ENCODE measurements around the gene CHAT.

CHAT gene

DNA sequence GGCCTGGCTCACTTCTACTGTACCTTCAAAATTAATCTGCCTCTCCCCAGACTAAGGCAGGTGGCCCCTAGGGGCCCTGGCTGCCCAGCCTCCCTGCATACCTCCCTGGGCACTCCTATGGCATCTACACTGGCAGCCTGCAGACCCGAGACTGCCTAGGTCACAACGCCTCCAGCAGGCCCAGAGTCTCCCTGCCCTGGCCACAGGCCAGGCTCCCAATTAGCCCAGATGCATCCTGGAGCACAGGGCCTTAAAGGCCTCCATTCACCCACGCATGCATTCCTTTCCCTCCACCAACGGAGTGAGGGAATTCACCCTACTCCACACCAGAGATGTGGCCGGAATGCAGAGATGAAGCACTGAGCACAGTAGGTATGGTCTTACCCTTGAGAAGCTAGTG, 1.9 kb downstream of the CHAT start:
- no peak for TF ChIP-seq ZFP30 (CRISPR knock-in tag; IDR thresholded peaks at IDR 0.05)
- TF ChIP-seq ZFP3 (CRISPR knock-in tag; IDR thresholded peaks at IDR 0.05) = peak; percentile 51; the same call in 1 of the 2 replicates
- TF ChIP-seq TOX (CRISPR knock-in tag; IDR thresholded peaks at IDR 0.05; ENCODE audit: borderline replicate concordance) = no peak
- TF ChIP-seq ZNF565 (CRISPR knock-in tag; conservative IDR thresholded peaks at IDR 0.05; ENCODE audit: low read depth) = no peak
- ATAC-seq = peak; percentile 53

DNA sequence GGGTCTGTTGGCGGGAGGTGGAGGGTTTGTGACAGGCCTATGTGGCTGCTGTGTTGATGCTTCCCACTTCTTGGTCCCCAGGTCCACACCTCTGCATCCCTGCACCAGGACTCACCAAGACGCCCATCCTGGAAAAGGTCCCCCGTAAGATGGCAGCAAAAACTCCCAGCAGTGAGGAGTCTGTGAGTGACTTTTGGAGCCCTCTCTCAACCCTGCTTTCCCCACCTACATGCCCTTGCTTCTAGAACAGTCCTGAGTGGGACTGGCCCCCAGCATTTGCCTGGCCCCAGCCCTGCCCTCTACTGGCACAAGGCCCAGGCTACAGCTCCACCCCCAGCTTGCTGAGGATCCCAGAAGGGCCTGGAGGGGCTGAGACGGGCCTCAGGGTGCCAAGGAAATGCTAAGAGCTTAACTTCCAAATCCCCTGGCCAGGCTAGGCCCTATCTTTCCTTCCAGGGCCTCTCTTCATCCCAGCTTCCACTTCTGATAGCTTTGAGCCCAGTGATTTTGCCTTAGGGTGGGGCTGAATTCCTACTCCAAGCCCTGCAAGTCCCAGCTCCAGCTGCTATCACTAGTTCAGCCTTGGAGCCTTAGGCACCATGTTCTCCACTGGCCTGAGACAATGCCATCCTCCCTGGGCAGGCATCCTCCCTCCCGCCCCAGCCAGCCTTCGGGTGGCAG, 2.7 kb downstream of the CHAT start:
- ATAC-seq = no peak
- TF ChIP-seq, protein P1, sequence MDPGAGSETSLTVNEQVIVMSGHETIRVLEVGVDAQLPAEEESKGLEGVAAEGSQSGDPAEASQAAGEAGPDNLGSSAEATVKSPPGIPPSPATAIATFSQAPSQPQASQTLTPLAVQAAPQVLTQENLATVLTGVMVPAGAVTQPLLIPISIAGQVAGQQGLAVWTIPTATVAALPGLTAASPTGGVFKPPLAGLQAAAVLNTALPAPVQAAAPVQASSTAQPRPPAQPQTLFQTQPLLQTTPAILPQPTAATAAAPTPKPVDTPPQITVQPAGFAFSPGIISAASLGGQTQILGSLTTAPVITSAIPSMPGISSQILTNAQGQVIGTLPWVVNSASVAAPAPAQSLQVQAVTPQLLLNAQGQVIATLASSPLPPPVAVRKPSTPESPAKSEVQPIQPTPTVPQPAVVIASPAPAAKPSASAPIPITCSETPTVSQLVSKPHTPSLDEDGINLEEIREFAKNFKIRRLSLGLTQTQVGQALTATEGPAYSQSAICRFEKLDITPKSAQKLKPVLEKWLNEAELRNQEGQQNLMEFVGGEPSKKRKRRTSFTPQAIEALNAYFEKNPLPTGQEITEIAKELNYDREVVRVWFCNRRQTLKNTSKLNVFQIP (CRISPR knock-in tag; IDR thresholded peaks at IDR 0.05; ENCODE audit: borderline replicate concordance, low read depth) = no peak

DNA sequence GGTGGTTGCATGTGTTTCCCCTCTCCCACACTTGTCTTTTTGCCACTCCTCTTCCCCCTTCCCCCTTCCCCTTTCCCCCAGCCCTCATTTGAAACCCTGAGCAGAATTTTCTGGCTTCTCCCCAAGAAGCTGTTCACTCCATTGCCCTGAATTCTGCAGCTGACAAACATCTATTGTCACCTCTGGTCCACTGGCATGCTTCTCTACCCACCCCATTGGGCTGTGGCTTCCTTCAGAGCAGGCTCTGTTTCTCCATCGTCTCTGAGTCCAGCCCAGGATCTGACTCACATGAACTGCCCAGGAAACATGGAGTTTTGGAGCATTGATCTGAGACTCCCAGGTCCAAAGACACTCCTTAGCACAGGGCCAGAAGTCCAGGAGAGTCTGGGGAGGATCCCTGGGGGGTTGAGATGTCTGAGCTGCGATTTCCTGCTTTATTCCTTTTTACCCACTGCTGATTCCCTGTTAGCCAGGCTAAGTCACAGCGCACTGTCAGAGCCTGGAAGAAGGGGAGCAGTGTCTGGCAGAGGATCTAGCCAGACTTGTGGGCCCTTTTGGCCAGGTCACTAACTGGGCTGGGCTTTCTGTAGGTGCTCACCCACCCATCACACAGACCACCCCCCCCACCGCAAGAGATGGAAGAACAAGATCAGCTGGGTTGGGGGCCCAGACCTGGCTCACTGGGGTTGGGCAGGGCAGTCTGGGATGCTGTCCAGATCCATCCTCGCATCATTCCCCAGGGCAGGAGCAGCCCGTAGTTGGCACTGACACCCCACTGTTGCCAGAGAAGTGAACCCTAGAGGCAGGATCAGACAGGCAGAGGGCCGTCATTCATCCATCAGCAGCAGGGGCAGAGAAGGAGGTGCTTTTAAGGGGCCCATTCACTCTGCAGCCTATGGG, 3.5 kb downstream of the CHAT start:
- no peak for TF ChIP-seq ZNF565 (CRISPR knock-in tag; conservative IDR thresholded peaks at IDR 0.05; ENCODE audit: low read depth)
- TF ChIP-seq, protein P2, sequence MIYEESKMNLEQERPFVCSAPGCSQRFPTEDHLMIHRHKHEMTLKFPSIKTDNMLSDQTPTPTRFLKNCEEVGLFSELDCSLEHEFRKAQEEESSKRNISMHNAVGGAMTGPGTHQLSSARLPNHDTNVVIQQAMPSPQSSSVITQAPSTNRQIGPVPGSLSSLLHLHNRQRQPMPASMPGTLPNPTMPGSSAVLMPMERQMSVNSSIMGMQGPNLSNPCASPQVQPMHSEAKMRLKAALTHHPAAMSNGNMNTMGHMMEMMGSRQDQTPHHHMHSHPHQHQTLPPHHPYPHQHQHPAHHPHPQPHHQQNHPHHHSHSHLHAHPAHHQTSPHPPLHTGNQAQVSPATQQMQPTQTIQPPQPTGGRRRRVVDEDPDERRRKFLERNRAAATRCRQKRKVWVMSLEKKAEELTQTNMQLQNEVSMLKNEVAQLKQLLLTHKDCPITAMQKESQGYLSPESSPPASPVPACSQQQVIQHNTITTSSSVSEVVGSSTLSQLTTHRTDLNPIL (CRISPR knock-in tag; IDR thresholded peaks at IDR 0.05; ENCODE audit: low read depth) = no peak
- TF ChIP-seq ZFP30 (CRISPR knock-in tag; IDR thresholded peaks at IDR 0.05) = no peak
- TF ChIP-seq PPARA (CRISPR knock-in tag; IDR thresholded peaks at IDR 0.05; ENCODE audit: borderline replicate concordance) = no peak
- TF ChIP-seq, protein P3, sequence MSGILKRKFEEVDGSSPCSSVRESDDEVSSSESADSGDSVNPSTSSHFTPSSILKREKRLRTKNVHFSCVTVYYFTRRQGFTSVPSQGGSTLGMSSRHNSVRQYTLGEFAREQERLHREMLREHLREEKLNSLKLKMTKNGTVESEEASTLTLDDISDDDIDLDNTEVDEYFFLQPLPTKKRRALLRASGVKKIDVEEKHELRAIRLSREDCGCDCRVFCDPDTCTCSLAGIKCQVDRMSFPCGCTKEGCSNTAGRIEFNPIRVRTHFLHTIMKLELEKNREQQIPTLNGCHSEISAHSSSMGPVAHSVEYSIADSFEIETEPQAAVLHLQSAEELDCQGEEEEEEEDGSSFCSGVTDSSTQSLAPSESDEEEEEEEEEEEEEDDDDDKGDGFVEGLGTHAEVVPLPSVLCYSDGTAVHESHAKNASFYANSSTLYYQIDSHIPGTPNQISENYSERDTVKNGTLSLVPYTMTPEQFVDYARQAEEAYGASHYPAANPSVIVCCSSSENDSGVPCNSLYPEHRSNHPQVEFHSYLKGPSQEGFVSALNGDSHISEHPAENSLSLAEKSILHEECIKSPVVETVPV (CRISPR knock-in tag; IDR thresholded peaks at IDR 0.05) = no peak
- no peak for ATAC-seq

DNA sequence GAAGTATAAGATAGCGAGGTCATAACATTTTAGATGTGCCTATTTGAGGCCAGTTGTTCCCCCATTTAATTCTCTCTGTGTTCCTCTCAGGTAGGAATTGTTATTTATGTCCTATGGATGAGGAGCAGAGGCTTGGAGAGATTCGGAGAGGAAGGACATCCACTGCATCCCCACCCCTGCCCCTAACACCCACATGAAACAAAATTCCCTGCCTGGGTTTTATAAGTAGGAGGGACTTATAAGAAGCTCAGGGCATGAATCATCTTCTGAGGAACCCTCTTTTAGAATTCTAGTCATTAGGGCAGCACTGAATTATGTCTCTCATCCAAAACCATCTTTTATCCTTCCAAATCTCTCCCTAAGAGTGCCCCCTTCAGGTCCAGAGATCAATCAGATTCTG, 5.0 kb downstream of the CHAT start:
- TF ChIP-seq ZC3H10 (CRISPR knock-in tag; IDR thresholded peaks at IDR 0.05) (no peak), SNAI2 (CRISPR knock-in tag; IDR thresholded peaks at IDR 0.05) (no peak), ZFP3 (CRISPR knock-in tag; IDR thresholded peaks at IDR 0.05) (no peak), ZFP30 (CRISPR knock-in tag; IDR thresholded peaks at IDR 0.05) (no peak), CSDC2 (CRISPR knock-in tag; IDR thresholded peaks at IDR 0.05) (no peak), GLIS3 (CRISPR knock-in tag; IDR thresholded peaks at IDR 0.05) (no peak), RARB (CRISPR knock-in tag; IDR thresholded peaks at IDR 0.05) (no peak), ZNF70 (CRISPR knock-in tag; IDR thresholded peaks at IDR 0.05) (no peak), TOX (CRISPR knock-in tag; IDR thresholded peaks at IDR 0.05; ENCODE audit: borderline replicate concordance) (no peak), ARNTL (CRISPR knock-in tag; IDR thresholded peaks at IDR 0.05; ENCODE audit: borderline replicate concordance, low read depth) (no peak), OSR1 (CRISPR knock-in tag; IDR thresholded peaks at IDR 0.05) (no peak), ZNF565 (CRISPR knock-in tag; conservative IDR thresholded peaks at IDR 0.05; ENCODE audit: low read depth) (no peak), ISL1 (CRISPR knock-in tag; IDR thresholded peaks at IDR 0.05) (no peak)
- TF ChIP-seq, protein P4, sequence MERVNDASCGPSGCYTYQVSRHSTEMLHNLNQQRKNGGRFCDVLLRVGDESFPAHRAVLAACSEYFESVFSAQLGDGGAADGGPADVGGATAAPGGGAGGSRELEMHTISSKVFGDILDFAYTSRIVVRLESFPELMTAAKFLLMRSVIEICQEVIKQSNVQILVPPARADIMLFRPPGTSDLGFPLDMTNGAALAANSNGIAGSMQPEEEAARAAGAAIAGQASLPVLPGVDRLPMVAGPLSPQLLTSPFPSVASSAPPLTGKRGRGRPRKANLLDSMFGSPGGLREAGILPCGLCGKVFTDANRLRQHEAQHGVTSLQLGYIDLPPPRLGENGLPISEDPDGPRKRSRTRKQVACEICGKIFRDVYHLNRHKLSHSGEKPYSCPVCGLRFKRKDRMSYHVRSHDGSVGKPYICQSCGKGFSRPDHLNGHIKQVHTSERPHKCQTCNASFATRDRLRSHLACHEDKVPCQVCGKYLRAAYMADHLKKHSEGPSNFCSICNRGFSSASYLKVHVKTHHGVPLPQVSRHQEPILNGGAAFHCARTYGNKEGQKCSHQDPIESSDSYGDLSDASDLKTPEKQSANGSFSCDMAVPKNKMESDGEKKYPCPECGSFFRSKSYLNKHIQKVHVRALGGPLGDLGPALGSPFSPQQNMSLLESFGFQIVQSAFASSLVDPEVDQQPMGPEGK (CRISPR knock-in tag; IDR thresholded peaks at IDR 0.05; ENCODE audit: borderline replicate concordance) = no peak
- TF ChIP-seq, protein P5, sequence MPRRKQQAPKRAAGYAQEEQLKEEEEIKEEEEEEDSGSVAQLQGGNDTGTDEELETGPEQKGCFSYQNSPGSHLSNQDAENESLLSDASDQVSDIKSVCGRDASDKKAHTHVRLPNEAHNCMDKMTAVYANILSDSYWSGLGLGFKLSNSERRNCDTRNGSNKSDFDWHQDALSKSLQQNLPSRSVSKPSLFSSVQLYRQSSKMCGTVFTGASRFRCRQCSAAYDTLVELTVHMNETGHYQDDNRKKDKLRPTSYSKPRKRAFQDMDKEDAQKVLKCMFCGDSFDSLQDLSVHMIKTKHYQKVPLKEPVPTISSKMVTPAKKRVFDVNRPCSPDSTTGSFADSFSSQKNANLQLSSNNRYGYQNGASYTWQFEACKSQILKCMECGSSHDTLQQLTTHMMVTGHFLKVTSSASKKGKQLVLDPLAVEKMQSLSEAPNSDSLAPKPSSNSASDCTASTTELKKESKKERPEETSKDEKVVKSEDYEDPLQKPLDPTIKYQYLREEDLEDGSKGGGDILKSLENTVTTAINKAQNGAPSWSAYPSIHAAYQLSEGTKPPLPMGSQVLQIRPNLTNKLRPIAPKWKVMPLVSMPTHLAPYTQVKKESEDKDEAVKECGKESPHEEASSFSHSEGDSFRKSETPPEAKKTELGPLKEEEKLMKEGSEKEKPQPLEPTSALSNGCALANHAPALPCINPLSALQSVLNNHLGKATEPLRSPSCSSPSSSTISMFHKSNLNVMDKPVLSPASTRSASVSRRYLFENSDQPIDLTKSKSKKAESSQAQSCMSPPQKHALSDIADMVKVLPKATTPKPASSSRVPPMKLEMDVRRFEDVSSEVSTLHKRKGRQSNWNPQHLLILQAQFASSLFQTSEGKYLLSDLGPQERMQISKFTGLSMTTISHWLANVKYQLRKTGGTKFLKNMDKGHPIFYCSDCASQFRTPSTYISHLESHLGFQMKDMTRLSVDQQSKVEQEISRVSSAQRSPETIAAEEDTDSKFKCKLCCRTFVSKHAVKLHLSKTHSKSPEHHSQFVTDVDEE (CRISPR knock-in tag; IDR thresholded peaks at IDR 0.05) = no peak
- TF ChIP-seq, protein P3 (CRISPR knock-in tag; IDR thresholded peaks at IDR 0.05) = no peak
- TF ChIP-seq, protein P1 (CRISPR knock-in tag; IDR thresholded peaks at IDR 0.05; ENCODE audit: borderline replicate concordance, low read depth) = no peak
- TF ChIP-seq, protein P2 (CRISPR knock-in tag; IDR thresholded peaks at IDR 0.05; ENCODE audit: low read depth) = no peak
- no peak for ATAC-seq

Measured in SK-N-SH treated with all-trans-retinoic acid at 6 μM for 48 hours (cell line).